Measurements from ENCODE around the gene CEP120. TPM values are rescaled to one million over a fixed set of nuclear protein-coding genes. Genes with fewer than 3 reads are reported as not detected.
"Not testable (repeated sequence)": the region's sequence is repeated elsewhere in the genome, so short reads cannot be mapped to it uniquely, and the experiment has no call there.

The CEP120 gene
- total RNA-seq, 2 donors from 2014 or later, result 24.5 to 34.2 TPM

DNA sequence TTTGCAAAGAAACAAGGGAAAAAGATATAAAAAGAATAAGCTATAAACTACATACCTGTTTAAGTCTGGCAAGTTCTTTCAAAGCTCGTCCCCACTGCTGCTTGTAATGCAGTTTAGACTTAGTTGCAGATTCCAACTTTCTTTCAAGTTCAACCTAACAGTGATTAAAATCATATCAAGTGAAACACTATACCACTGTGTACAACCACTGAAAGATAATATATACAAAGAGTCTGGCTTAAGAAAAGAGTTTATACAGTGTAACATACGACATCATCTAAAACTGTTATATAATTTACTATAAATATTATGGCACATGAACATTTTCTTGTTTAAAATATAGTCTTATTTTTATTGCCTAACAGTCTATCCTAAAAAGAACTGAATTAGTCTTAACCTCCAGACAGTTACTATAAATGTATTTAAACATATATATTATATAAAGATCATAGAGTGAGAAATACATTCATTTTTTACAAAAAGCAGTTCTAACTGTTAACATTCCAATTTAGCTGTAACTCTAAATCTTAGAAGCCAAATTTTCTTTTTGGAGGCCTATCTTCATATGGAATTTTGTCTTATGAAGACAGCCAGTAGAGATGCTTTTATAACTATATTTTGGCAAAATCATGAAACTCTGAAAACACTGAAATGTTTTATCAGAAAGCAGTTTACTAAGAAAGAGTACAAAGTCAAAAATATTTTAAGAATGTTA, 58.6 kb downstream of the CEP120 start:
- Mint-ChIP-seq H3K36me3 (peaks cover 9 to 15% of the 10 kb centered on the region in 2 donors), H3K27ac (no peak overlapping the region), H3K9me3 (no peaks in the 10 kb centered on the region)
- no peak for ATAC-seq
- DNase-seq (ENCODE audit: low spot score in 2 of 2), result no peak

DNA sequence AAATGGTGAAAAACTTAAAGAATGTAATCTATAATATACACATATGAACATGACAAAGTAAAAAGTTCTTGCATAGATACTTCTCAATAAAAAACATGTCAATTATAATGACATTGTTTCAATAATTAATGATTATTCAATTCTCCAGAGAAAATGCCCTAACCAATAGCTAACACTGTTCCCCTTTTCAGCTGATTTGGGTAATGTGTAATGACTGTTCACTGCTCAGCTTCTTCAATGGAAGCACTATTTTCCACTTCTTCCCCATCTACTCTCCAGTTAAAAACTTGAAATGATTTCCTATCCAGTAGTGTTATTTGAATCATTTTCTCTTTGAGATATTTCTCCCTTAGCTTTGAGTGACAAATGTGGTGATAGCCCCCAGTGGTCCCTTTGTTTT, 62.3 kb downstream of the CEP120 start:
- Mint-ChIP-seq H3K36me3 (peaks cover 33% of the 10 kb centered on the region in 2 donors), H3K27ac (no peak overlapping the region), H3K9me3 (peaks cover 3 to 5% of the 10 kb centered on the region in 2 donors)
- DNase-seq (ENCODE audit: low spot score in 2 of 2) (no peak), ATAC-seq (no peak)

DNA sequence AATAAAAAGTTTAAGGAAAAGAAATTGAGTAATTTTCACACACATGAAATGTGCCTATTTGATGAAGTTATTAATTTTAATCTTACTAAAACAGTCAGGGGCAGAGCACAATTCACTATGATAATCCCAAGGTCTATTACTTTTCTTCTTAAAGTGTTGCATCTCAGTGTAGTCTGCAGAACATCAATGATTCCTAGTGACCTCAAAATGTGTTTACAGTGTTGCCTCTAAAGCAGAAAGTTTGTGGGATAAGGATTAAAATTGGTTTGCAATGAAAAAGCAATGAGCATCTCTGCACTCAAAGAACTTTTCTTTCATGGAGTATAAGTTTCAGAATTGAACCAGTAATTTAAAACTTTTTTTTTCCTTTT, 63.0 kb downstream of the CEP120 start:
- no peak overlapping the region for H3K27ac Mint-ChIP-seq
- peaks cover 3 to 5% of the 10 kb centered on the region in 2 donors for H3K9me3 Mint-ChIP-seq
- no peak for DNase-seq (ENCODE audit: low spot score in 2 of 2)
- H3K36me3 Mint-ChIP-seq, result peaks cover 33 to 34% of the 10 kb centered on the region in 2 donors
- no peak for ATAC-seq

DNA sequence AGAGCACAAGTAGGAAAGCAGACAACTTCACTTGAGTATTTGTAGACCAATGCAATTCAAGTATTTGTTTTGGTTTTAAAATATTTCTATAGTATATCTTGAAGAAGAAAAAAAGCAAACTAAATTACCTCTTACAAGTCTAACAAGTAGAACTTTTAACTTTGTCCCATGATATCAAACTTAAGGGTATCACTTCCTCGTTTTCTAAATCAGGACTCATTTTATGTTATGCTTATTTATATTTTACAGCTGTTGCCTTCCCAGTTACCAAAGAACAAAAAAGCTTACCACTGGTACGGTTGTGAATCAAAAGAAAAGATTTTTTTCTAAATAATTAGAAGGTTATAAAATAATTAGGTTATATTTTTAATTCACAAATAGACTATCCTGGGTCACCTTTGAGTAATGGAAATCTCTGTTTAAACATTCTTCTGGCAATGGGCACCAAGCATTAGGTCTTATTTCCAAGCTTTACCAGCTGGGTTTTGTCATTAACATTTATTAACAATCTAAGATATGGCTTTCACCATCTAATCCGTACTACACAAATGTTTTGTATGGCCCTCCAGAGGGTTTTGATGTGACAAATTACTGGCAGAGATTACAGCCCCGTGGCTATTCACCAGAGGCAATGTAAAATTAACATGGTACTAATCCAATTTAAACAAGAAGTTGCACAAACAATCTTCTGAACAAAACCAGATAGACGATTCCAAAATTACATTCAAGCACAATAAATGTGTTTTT, 63.6 kb downstream of the CEP120 start:
- Mint-ChIP-seq H3K9me3 (peaks cover 3 to 5% of the 10 kb centered on the region in 2 donors), H3K27ac (no peak overlapping the region), H3K36me3 (peaks cover 33 to 34% of the 10 kb centered on the region in 2 donors)
- DNase-seq (ENCODE audit: low spot score in 2 of 2) (no peak), ATAC-seq (no peak)

DNA sequence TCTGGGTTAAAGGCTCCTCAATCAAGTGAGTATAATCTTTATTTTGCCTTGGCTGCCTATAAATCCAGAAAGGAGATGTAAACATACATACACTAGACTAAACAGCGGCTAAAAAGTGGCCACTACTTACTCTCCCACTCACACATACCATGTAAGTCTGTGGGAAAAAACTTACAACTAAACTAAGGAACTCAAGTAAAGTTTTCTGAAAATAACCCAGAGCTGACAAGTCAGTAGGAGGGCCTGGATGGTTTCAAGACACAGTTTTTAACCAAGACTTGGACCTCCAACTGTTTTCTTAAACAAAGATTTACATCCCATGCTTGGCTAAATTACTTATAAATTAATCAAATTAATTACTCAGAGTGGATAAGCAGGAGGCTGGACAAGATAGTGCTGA, 64.5 kb downstream of the CEP120 start:
- Mint-ChIP-seq H3K27ac (no peak overlapping the region), H3K36me3 (peaks cover 33 to 34% of the 10 kb centered on the region in 2 donors), H3K9me3 (peaks cover 3 to 5% of the 10 kb centered on the region in 2 donors)
- no peak for DNase-seq (ENCODE audit: low spot score in 2 of 2)
- ATAC-seq, result no peak

DNA sequence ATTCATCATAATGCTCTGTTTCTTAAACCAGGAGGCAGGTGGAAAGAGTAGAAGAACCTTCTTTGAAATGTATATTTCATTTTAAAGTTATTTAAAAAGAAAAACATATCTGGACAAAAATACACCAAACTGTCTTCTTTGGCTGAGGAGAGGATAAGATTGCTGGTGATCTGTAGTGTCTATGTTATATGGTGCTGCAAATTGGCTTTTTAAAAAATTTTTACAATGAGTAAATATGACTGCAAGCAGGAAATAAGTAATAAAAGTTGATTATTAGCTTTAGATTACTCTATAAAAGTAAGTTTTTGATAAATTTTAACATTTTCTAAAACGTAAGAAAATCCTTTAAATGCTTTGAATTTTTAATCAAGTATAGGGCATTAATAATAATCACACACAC, 64.9 kb downstream of the CEP120 start:
- Mint-ChIP-seq H3K36me3 (peaks cover 33 to 34% of the 10 kb centered on the region in 2 donors), H3K27ac (no peak overlapping the region), H3K9me3 (peaks cover 3 to 5% of the 10 kb centered on the region in 2 donors)
- DNase-seq (ENCODE audit: low spot score in 2 of 2) (no peak), ATAC-seq (no peak)

DNA sequence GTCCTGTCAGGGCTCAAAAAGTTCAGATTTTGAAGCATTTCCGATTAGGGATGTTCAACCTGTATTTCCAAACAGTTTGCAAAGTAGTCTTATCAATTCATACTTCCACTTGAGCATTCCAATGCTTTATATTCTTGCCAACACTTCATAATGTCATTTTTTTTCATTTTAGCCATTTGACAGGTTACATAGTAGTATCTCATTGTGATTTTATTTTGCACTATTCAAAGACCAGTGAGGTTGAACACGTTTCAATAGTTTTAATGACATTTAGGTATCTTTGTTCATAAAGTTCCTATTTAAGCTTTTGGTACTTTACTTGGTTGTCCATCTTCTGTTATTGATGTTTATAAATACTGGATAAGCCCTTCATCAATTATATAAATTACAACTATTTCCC, 71.4 kb downstream of the CEP120 start:
- peaks cover 9 to 10% of the 10 kb centered on the region in 2 donors for H3K36me3 Mint-ChIP-seq
- peaks cover 3 to 5% of the 10 kb centered on the region in 2 donors for H3K9me3 Mint-ChIP-seq

DNA sequence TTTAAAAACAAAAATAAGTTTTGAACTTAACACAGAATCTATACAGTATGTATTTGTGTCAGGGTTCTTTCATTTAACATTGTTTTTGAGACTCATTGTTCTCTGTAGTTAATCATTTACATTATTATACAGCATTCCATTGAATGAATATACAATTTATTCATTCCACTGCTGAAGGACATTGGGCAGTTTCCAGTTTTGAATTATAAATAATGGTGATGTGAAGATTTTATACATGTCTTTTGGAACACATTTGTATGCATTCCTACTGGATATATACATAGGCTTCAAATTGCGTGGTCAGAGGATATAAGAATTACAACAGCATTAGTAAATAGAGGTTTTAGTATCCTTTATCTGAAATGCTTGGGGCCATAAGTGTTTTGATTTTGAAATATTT, 72.0 kb downstream of the CEP120 start:
- ATAC-seq (no peak), DNase-seq (ENCODE audit: low spot score in 2 of 2) (no peak)
- Mint-ChIP-seq H3K9me3 (peaks cover 0 to under 1% of the 10 kb centered on the region in 2 donors), H3K27ac (no peak overlapping the region), H3K36me3 (peaks cover 3 to 4% of the 10 kb centered on the region in 2 donors)

More for the DNA sequence above, 71.4 kb downstream of the CEP120 start:
- H3K27ac Mint-ChIP-seq, result no peak overlapping the region
- no peak for DNase-seq (ENCODE audit: low spot score in 2 of 2)
- no peak for ATAC-seq

DNA sequence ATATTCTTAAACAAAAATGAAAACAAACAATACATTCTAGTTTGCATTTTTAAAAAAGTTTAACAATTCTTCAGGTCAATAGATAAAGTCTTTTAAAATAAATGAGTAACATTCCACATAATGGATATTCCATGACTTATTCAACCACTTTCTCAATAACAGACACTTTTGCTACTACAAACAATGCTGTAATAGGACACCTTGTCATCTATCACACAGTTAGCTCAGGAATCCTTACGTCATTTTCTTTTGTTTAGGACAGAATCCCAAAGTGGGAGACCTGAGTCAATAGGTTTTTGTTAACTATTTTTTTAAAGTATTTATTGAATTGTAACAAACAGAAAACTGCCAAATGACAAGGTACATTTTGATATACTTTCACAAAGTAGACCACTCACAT, 72.5 kb downstream of the CEP120 start:
- Mint-ChIP-seq H3K9me3 (no peaks in the 10 kb centered on the region), H3K36me3 (no peaks in the 10 kb centered on the region), H3K27ac (no peak overlapping the region)
- DNase-seq (ENCODE audit: low spot score in 2 of 2) (no peak), ATAC-seq (no peak)

DNA sequence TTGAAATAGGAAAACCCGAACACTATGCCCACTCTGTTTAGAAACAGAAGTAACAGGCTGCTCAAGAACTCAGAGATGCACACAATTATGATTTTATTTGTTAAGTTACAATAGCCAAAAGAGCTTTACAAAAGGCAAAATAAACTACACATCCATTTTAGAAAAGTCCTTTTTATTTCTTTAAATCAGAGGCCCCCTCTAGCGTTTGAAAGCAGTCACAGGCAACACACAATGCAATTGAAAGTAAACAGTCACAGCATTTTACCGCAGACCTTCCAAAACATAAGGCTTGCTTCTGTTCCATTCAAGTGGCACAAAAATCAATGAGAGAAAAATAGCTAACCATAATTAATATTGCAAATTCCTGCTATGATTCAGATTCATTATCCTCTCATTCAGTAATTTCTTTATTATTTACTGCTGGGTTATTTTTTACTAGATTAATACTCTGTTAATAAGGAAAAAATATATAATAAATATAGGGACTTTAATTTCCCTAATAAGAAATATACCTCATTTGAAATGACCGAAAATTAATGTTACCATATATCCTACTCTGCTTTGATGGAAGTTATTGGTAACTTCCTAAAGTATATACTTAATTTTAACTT, 78.3 kb downstream of the CEP120 start:
- Mint-ChIP-seq H3K36me3 (no peaks in the 10 kb centered on the region), H3K27ac (no peak overlapping the region), H3K9me3 (no peaks in the 10 kb centered on the region)
- ATAC-seq, result no peak
- no peak for DNase-seq (ENCODE audit: low spot score in 2 of 2)

DNA sequence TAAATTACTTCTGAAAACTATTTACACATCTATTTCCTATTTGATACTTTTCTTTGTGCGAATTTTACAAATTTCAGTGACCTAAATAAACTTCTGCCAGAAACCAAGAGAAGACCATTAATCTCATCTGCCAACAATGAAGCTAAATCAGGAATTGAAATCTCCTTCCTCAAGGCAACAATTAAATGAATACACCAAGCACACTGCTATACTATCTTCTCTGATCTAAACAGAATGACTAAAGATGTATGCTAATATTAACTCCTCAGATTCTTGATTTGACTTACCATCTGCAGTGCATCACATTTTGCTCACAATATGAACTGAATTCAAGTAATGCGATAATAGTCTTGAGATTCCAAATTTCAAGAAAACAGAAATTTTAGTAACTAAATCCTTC, 82.3 kb downstream of the CEP120 start:
- no peak overlapping the region for H3K27ac Mint-ChIP-seq
- DNase-seq (ENCODE audit: low spot score in 2 of 2) (no peak), ATAC-seq (no peak)
- no peaks in the 10 kb centered on the region for H3K9me3 Mint-ChIP-seq
- H3K36me3 Mint-ChIP-seq, result no peaks in the 10 kb centered on the region

DNA sequence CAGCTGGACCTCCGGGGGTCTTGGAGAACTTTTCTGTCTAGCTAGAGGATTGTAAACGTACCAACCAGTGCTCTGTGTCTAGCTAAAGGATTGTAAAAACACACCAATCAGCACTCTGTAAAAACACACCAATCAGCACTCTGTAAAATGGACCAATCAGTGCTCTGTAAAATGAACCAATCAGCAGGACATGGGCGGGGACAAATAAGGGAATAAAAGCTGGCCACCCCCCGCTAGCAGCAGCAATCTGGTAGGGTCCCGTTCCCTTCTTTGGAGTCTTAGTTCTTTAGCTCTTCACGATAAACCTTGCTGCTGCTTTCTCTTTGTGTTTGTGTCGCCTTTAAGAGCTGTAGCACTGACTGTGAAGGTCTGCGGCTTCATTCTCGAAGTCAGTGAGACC, 114.8 kb downstream of the CEP120 start:
- DNase-seq (ENCODE audit: low spot score in 2 of 2); ATAC-seq; H3K36me3 Mint-ChIP-seq; H3K27ac Mint-ChIP-seq; H3K9me3 Mint-ChIP-seq: not testable (repeated sequence)

DNA sequence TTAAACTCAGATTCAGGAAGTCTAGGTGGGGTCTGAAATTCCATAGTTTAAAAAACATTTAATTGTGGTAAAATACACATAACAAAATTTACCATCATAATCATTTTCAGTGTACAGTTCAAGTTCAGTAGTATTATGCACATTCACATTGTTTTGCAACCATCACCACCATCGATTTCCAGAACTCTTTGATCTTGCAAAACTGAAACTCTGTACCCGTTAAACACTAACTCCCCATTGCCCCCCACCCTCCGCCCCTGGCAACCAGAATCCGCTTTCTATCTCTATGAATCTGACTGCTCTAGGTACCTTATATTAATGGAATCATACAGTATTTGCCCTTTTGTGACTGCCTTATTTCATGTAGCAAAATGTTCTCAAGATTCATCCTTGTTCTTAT, 117.5 kb downstream of the CEP120 start:
- no peaks in the 10 kb centered on the region for H3K36me3 Mint-ChIP-seq
- no peaks in the 10 kb centered on the region for H3K9me3 Mint-ChIP-seq
- ATAC-seq (no peak), DNase-seq (ENCODE audit: low spot score in 2 of 2) (no peak)
- H3K27ac Mint-ChIP-seq, result no peak overlapping the region

DNA sequence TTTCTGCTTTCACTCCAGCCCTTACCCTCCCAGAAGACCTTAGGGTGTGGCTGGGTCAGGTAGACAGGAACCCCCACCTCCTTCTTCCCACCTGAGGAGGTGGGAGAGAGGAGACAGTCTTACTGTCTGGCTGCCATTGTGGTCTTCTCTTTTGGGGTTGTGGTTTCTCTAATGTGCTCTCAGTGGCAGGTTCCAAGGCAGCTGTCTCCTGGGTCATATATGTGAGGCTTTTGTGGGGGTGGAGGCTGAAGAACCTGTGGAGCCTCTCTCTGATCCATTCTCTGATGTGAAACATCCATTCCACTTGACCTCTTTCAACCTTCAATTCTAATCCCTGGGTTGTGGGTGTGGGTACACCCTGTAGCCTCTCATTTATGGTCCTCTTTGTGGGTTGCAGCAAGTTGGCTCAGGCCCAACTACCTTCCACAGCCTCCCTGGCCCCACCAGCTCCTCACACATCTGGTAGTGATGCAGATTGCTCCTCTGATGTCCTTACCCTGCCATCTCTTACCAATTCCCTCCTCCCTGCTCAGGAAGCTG, 118.4 kb downstream of the CEP120 start:
- ATAC-seq, result no peak
- no peak overlapping the region for H3K27ac Mint-ChIP-seq
- H3K9me3 Mint-ChIP-seq, result no peaks in the 10 kb centered on the region
- H3K36me3 Mint-ChIP-seq, result no peaks in the 10 kb centered on the region
- DNase-seq (ENCODE audit: low spot score in 2 of 2), result no peak

DNA sequence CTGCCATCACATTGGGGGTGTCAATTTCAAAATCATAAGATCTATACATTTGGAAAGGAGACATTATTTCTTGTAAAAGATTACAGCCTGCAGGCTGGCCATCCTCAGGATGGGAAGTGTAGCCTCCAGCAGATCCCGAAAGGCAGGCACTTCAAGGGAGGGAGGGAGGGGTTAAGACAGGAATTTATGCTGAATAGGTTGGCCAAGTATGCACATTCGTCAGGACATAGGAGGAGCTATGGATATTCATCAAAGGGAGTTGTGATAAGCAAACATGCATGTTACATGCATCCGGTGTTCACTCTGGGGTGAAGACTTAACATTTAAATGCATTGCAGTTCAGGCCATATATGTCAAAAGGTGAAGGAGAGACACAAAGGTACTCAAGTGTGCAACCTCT, 119.4 kb downstream of the CEP120 start:
- Mint-ChIP-seq H3K9me3 (no peaks in the 10 kb centered on the region), H3K27ac (no peak overlapping the region), H3K36me3 (no peaks in the 10 kb centered on the region)
- ATAC-seq (no peak), DNase-seq (ENCODE audit: low spot score in 2 of 2) (no peak)

DNA sequence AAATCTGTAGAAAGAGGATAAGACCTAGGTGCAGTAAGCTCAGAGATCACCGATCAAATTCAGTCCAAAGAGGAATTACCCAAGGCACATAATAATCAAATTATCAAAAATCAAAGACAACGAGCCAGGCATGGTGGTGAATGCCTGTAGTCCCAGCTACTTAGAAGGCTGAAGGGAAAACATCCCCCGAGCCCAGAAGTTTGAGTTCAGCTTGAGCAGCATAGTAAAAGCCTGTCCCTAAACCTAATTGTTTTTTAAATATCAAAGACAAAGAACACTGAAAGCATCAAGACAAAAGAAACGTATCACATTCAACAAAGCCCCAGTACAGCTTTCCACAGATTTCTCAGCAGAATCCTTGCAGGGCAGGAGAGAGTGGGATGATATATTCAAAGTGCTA, 122.9 kb downstream of the CEP120 start:
- peaks cover 0 to 3% of the 10 kb centered on the region in 2 donors for H3K9me3 Mint-ChIP-seq
- no peak overlapping the region for H3K27ac Mint-ChIP-seq
- ATAC-seq, result no peak
- DNase-seq (ENCODE audit: low spot score in 2 of 2), result no peak
- no peaks in the 10 kb centered on the region for H3K36me3 Mint-ChIP-seq

DNA sequence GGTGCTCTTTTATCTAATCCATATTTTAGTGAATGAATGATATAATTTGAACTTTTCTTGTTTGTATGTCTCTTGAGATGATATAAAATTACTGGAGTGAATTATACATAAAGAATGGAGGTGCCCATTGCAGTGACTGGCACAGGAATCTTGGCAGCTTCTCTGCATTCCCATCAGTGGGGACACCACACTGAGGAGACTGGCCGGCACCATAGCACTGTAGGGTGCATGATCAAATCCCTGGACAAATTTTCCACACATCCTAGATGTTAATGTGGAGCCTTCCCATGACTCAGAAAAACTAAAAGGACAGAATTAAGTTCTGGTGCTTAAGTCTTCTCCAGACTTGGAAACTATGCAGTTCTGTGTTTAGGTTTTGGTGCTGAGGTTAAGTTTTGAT, 124.1 kb downstream of the CEP120 start:
- DNase-seq (ENCODE audit: low spot score in 2 of 2), result no peak

More for the DNA sequence above, 124.1 kb downstream of the CEP120 start:
- ATAC-seq, result no peak
- Mint-ChIP-seq H3K36me3 (no peaks in the 10 kb centered on the region), H3K9me3 (peaks cover 0 to 3% of the 10 kb centered on the region in 2 donors), H3K27ac (no peak overlapping the region)

Measured in activated naive CD4-positive, alpha-beta T cell treated with anti-CD3 and anti-CD28 coated beads, Interleukin-2, amount 50 U/mL, for 72 hours (primary cell).